HG03066 (cell line): ENCODE data around the gene RNF152.
"Not testable (repeated sequence)": the region's sequence is repeated elsewhere in the genome, so short reads cannot be mapped to it uniquely, and the experiment has no call there.

Experiments
- ATAC-seq: cut with Tn5 transposase; IDR thresholded peaks from one replicate; pipeline ENCODE4 v1.9.1; 2021; ENCODE audit warnings: low read depth; ENCODE audit not compliant: unreplicated experiment

RNF152 gene

DNA sequence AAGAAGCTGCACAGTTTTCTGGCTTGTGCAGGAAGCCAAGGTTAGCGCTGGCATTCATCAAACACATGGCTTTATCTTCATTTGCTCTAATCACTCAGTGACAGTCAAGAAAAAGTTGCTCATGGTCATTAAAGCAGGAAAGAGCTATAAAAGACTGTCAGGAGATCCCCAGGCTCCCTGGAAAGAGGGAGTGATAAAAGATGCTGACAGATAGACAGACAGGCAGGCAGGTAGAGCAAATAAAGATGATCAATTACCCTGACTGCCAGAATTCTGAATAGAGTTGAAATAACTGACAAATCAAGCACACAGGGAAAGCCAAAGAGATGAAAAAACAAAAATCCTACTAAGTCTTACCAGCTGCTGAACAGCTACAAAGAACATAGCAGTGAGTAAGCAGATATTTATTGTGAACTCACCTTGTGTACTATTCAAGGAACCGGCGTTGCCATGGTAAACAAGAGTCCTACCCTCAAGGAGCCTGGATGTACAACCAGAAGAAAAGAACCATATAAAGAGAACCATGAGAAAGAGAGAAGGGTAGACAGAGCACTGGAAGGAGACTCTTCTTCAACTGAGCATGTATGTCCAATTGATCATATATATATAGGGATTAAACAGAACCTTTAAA is 68.0 kb downstream of the RNF152 start:
- no peak for ATAC-seq

GRCh38 chr18:61823595-61823994 is 69.2 kb downstream of the RNF152 start:
- ATAC-seq = no peak

- ATAC-seq = no peak
These were observed 69.9 kb downstream of the RNF152 start for GRCh38 chr18:61822879-61823278.

GRCh38 chr18:61821748-61822147 is 71.1 kb downstream of the RNF152 start:
- no peak for ATAC-seq

DNA sequence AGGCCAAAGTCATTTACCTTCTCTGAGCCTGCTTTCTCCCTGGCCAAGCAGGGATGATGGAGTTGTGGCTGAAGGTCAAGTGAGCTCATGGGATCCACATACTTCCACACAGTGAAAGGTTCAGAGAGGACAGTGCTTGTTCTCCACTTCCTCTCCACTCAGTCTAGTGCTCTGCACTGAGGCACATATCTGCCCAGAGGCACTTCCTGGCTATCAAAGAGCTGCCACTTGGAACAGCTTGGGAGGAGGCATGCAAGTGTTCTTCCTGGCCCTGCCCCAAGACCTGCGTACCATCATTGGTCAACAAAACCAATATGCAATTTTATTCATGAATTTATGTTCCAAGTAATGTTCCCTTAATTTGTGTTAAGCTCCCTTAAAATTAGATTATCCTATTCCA is 71.9 kb downstream of the RNF152 start:
- no peak for ATAC-seq

- ATAC-seq = no peak
These were observed 75.7 kb downstream of the RNF152 start for GRCh38 chr18:61817086-61817485.

DNA sequence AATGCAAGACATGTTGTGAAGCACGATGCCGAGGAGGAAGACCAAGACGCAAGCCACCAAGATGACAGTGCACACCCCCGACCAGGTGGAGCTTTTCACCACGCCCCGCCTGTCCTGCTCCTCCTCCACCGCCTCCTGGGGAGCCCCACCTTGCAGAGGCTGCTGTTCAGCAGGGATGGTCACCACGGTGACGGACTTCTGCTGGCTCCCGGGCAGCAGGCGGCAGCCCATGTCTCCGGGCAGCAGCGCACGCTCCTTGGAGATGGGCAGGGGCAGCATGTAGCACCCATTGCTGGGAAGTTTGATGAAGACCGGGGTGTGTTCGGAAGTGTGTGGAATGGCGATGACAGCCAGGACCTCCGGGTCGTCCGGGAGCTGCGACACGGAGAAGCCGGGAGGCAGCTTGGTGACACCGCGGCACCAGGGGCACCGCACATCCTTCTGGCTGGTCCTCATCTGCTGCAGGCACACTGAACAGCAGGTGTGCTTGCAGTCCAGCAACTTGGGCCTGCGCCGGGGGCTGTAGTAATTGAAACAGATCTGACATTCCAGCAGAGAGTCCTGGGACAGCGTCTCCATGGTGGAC is 76.8 kb downstream of the RNF152 start:
- ATAC-seq = no peak

- no peak for ATAC-seq
These were observed 84.5 kb downstream of the RNF152 start for GRCh38 chr18:61808286-61808685.

DNA sequence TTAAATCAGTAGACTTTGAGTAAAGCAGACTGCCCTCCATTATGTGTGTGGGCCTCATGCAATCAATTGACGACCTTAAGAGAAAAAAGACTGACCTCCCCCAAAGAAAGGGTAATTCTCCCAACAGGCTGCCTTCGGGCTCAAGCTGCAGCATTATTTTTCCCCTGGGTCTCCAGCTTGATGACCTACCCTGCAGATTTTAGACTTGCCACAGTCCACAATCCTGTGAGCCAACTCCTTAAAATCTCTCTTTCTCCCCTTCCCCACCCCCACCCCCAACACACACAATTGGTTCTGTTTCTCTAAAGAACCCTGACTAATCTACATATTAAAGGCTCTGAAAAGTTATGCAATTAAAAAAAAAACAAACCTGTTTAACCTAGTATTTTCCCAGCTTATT is 89.4 kb downstream of the RNF152 start:
- no peak for ATAC-seq

- no peak for ATAC-seq
These were observed 94.9 kb downstream of the RNF152 start for GRCh38 chr18:61797696-61798590.

DNA sequence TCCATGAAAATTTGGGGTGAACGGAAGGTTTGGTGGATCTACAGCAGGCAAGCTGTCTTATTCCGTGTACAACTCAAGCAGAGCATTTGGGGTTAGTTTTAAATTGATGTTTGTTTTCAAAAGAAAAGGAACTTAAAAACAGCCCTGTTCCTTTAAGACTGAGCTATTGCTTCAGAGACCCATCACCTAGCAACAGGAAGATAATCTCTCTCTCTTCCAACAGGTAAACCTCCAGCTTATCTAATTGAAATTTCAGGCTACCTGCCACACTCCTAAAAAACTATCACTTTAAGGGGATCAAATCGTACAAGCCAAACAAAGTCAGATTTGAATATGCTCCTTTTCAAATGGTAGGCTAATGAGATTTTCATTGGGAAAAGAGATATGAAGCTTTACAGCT is 101.8 kb downstream of the RNF152 start:
- ATAC-seq = no peak

DNA sequence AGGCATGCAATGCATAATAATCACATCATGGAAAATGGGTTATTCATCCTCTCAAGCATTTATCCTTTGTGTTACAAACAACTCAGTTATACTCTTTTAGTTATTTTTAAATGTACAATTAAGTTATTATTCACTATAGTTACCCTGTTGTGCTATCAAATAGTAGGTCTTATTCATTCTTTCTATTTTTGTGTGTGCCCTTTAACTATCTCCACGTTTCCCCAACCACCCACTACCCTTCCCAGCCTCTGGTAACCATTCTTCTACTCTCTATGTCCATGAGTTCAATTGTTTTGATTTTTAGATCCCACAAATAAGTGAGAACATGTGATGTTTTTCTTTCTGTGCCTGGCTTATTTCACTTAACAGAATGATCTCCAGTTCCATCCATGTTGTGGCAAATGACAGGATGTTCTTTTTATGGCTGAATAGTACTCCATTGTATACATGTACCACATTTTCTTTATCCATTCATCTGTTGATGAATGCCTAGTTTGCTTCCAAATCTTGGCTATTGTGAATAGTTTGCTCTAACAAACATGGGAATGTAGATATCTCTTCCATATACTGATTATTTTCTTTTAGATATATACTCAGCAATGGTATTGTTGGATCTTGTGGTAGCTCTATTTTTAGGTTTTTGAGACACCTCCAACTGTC is 105.7 kb downstream of the RNF152 start:
- not testable (repeated sequence) for ATAC-seq

DNA sequence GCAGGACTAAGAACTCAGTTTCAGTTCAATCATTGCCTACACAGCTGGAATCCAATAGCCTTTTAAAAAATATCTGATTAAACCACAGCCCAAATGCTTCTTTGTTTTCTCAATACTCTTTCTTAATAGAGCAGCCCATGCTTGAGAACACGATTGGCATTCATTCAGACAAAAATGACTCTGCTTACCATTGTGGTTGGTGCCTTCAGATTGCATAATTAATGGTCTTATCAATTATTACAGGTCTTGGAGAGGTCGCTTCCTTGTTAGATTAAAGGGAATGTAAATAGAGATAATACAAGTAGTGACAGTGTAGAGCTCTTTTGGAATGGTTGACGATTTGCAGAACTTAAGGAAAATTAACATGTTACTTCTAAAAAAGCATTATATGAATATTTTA is 107.2 kb downstream of the RNF152 start:
- ATAC-seq = no peak

- ATAC-seq = no peak
These were observed 108.0 kb downstream of the RNF152 start for GRCh38 chr18:61784834-61785233.

DNA sequence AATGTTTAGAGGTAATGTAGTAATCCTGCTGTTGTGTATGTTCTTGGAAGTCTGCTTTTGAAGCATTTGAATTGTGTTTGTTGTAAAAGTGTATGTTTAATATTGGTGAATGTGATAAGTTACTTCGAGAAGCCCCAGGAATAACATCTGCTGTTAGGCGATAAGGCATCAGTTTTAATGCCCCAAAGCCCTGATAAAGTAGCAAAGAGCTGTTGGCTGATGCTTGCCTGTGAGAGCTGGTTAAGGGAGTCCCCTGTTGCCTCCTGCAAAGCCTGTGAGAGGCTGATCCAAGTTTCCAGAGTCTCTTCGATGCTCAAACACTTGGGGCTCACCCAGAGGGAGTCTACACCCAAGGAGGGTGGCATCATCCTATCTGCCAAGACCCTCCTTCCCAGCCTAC is 110.3 kb downstream of the RNF152 start:
- ATAC-seq = no peak

GRCh38 chr18:61776201-61776600 is 116.6 kb downstream of the RNF152 start:
- ATAC-seq = not testable (repeated sequence)

DNA sequence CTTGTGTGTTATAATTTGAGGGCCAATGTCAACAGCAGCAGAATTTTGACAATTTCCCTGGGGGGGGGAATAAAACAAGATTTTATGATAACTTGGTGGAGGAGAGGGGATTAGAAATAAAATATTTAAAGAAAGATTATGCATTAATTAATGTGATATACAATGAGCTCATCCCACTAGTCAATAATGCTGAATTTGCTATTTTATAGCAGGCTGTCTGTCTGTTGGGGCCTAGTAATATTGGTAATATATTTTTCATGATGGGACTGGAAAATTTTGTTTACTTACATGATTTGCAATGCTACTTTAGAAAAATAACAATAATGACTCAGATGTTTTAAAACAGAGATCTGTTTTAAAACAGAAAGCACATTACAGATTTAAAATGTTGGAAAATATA is 118.0 kb downstream of the RNF152 start:
- no peak for ATAC-seq

- no peak for ATAC-seq
These were observed 120.4 kb downstream of the RNF152 start for GRCh38 chr18:61772293-61772848.

- ATAC-seq = no peak
These were observed 120.9 kb downstream of the RNF152 start for GRCh38 chr18:61771861-61772260.

DNA sequence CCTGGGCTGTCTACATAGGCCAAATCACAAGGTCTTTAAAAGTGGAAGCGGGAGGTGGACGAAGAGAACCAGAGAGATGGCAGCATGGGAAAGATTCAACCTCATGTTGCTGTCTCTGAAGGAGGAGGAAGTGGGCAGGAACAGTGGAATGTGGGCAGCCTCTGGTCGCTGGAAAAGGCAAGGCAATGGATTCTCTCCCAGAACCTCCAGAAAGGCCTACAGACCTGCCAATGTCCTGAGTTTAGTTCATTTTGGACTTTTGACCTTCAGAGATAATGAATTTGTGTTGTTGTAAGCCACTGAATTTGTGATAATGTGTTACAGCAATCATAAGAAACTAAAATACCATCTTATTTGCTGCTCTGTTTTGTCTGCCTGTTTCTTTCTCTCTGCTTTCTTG is 122.5 kb downstream of the RNF152 start:
- no peak for ATAC-seq
